ENCODE measurements around the gene UBE2H.
"Not testable (repeated sequence)": the region's sequence is repeated elsewhere in the genome, so short reads cannot be mapped to it uniquely, and the experiment has no call there.

UBE2H gene

DNA sequence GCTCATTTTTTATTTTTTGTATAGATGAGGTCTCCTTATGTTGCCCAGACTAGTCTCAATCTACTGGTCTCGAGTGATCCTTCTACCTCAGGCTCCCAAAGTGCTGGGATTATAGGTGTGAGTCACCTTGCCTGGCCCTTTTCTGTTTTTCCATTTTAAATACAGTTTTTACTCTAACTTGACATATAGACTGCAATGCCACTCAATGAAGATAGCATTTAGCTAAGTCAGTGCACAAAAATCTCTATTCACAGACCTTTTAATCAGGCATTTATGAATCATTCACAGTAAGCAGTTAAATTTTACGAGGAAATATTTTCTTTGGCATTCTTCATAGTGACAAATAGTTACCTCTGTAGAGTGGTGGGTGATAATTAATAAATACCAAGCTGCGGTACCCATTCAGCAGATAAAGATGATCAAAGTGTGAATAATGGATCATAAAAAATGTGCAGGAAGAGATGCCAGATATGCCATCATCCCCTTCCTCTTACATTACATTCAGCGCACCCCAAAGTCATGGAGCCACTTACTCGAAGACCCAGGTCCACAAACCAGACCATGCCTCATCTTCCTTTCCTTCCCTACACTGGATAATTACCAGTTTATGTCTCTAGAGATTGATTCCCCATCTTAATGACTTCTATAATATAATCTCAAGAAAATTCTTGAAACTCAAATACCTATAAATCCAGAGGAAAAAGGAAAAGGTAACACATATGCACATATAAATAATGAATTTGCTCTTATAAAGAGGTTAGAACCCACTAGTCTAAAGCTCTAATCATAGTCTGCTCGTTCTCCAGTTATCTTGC is 56.0 kb downstream of the UBE2H start:
- Histone ChIP-seq H3K9me3 (ENCODE audit: control insufficient read depth, insufficient read depth, low read depth, low read length) (no peaks in the 10 kb centered on the region), H3K4me3 (ENCODE audit: low read depth, low read length) (no peak overlapping the region), H3K36me3 (ENCODE audit: control insufficient read depth in 2 of 2, insufficient read depth in 1 of 2, low read length in 2 of 2) (peaks cover 0 to 3% of the 10 kb centered on the region in 2 experiments; a peak in 2 of 3 replicates), H3K27ac (ENCODE audit: extremely low read depth, low read depth, low read length) (no peak overlapping the region), H3K4me1 (ENCODE audit: control insufficient read depth, insufficient read depth, low read length) (no peaks in the 10 kb centered on the region; the same call in 1 of the 2 replicates)
- POLR2A ChIA-PET = no interaction called here
- CTCF ChIA-PET = interaction anchor here (0.7 kb wide), 1 partner anchor 216 kb away, joined by 3 read pairs; no protein-coding TSS in a partner anchor
- peak; percentile 51; the same call in 1 of the 2 replicates for TF ChIP-seq ZNF660 (tag by site-specific recombination; IDR thresholded peaks at IDR 0.05)
- TF ChIP-seq SP7 (tag by site-specific recombination; IDR thresholded peaks at IDR 0.05) = peak; percentile 32
- TF ChIP-seq BCL11A (tag by site-specific recombination; IDR thresholded peaks at IDR 0.05; ENCODE audit: low read depth) = 0 out of 2 replicates have a peak, but pooled peaks have one; percentile 54
- no peak for TF ChIP-seq IKZF3 (tag by site-specific recombination; IDR thresholded peaks at IDR 0.05)
- no peak for TF ChIP-seq TRIM28 (IDR thresholded peaks at IDR 0.05; ENCODE audit: borderline replicate concordance, low read length)
- TF ChIP-seq ZNF664 (tag by site-specific recombination; IDR thresholded peaks at IDR 0.05) = peak; percentile 82
- TF ChIP-seq, protein P1, sequence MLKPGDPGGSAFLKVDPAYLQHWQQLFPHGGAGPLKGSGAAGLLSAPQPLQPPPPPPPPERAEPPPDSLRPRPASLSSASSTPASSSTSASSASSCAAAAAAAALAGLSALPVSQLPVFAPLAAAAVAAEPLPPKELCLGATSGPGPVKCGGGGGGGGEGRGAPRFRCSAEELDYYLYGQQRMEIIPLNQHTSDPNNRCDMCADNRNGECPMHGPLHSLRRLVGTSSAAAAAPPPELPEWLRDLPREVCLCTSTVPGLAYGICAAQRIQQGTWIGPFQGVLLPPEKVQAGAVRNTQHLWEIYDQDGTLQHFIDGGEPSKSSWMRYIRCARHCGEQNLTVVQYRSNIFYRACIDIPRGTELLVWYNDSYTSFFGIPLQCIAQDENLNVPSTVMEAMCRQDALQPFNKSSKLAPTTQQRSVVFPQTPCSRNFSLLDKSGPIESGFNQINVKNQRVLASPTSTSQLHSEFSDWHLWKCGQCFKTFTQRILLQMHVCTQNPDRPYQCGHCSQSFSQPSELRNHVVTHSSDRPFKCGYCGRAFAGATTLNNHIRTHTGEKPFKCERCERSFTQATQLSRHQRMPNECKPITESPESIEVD (tag by site-specific recombination; IDR thresholded peaks at IDR 0.05) = peak; percentile 83
- TF ChIP-seq, protein P2, sequence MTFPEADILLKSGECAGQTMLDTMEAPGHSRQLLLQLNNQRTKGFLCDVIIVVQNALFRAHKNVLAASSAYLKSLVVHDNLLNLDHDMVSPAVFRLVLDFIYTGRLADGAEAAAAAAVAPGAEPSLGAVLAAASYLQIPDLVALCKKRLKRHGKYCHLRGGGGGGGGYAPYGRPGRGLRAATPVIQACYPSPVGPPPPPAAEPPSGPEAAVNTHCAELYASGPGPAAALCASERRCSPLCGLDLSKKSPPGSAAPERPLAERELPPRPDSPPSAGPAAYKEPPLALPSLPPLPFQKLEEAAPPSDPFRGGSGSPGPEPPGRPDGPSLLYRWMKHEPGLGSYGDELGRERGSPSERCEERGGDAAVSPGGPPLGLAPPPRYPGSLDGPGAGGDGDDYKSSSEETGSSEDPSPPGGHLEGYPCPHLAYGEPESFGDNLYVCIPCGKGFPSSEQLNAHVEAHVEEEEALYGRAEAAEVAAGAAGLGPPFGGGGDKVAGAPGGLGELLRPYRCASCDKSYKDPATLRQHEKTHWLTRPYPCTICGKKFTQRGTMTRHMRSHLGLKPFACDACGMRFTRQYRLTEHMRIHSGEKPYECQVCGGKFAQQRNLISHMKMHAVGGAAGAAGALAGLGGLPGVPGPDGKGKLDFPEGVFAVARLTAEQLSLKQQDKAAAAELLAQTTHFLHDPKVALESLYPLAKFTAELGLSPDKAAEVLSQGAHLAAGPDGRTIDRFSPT (tag by site-specific recombination; IDR thresholded peaks at IDR 0.05) = peak; percentile 42; the same call in 1 of the 2 replicates

DNA sequence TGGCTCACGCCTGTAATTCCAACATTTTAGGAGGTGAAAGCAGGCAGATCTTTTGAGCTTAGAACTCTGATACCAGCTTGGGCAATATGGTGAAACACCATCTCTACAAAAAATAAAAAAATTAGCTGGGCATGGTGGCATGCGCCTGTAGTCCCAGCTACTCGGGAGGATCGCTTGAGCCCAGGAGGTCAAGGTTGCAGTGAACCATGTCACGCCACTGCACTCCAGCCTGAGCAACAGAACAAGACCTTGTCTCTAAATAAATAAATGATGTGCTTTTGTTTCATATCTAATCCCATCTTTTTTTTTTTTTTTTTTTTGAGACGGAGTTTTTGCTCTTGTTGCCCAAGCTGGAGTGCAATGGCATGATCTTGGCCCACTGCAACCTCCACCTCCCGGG is 58.6 kb downstream of the UBE2H start:
- CTCF ChIA-PET = interaction anchor here (0.6 to 0.9 kb wide), 3 partner anchors 21 to 65 kb away, joined by 3 read pairs; no protein-coding TSS in a partner anchor
- H3K4me3 ChIP-seq (ENCODE audit: low read depth, low read length); H3K27ac ChIP-seq (ENCODE audit: extremely low read depth, low read depth, low read length); H3K36me3 ChIP-seq (ENCODE audit: control insufficient read depth in 2 of 2, insufficient read depth in 1 of 2, low read length in 2 of 2); H3K9me3 ChIP-seq (ENCODE audit: control insufficient read depth, insufficient read depth, low read depth, low read length); POLR2A ChIA-PET; H3K4me1 ChIP-seq (ENCODE audit: control insufficient read depth, insufficient read depth, low read length): not testable (repeated sequence)

DNA sequence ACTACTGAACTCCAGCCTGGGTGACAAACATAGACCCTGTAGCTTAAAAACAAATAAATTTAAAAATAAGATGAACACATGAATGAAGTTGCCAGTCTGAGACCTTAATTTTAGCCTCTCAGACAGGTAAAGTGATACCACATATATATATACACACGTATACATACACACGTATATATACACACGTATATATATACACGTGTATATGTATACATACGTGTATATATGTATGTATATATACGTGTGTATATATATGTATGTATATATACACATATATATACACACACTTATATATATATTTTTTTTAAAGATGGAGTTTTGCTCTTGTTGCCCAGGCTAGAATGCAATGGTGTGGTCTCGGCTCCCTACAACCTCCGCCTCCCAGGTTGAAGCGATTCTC is 62.7 kb downstream of the UBE2H start:
- POLR2A ChIA-PET = no interaction called here
- CTCF ChIA-PET = no interaction called here
- no peaks in the 10 kb centered on the region for H3K4me1 ChIP-seq (ENCODE audit: control insufficient read depth, insufficient read depth, low read length)
- H3K9me3 ChIP-seq (ENCODE audit: control insufficient read depth, insufficient read depth, low read depth, low read length) = no peaks in the 10 kb centered on the region
- no peak overlapping the region for H3K27ac ChIP-seq (ENCODE audit: extremely low read depth, low read depth, low read length)
- no peaks in the 10 kb centered on the region; a peak in 1 of 3 replicates for H3K36me3 ChIP-seq (ENCODE audit: control insufficient read depth in 2 of 2, insufficient read depth in 1 of 2, low read length in 2 of 2)
- H3K4me3 ChIP-seq (ENCODE audit: low read depth, low read length) = no peak overlapping the region
- TF ChIP-seq, protein P3, sequence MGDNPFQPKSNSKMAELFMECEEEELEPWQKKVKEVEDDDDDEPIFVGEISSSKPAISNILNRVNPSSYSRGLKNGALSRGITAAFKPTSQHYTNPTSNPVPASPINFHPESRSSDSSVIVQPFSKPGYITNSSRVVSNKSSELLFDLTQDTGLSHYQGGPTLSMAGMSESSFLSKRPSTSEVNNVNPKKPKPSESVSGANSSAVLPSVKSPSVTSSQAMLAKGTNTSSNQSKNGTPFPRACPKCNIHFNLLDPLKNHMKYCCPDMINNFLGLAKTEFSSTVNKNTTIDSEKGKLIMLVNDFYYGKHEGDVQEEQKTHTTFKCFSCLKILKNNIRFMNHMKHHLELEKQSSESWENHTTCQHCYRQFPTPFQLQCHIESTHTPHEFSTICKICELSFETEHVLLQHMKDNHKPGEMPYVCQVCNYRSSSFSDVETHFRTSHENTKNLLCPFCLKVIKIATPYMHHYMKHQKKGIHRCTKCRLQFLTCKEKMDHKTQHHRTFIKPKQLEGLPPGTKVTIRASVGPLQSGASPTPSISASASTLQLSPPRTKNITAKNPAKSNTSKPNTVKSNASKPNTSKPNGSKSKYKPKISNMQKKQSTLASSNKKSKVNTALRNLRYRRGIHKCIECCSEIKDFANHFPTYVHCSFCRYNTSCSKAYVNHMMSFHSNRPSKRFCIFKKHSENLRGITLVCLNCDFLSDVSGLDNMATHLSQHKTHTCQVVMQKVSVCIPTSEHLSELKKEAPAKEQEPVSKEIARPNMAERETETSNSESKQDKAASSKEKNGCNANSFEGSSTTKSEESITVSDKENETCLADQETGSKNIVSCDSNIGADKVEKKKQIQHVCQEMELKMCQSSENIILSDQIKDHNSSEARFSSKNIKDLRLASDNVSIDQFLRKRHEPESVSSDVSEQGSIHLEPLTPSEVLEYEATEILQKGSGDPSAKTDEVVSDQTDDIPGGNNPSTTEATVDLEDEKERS (tag by site-specific recombination; IDR thresholded peaks at IDR 0.05) = no peak
- no peak for TF ChIP-seq ZBTB8A (tag by site-specific recombination; IDR thresholded peaks at IDR 0.05)
- no peak for TF ChIP-seq GLI4 (tag by site-specific recombination; IDR thresholded peaks at IDR 0.05)
- TF ChIP-seq HOXD13 (CRISPR knock-in tag; IDR thresholded peaks at IDR 0.05; ENCODE audit: borderline replicate concordance) = no peak
- TF ChIP-seq, protein P4, sequence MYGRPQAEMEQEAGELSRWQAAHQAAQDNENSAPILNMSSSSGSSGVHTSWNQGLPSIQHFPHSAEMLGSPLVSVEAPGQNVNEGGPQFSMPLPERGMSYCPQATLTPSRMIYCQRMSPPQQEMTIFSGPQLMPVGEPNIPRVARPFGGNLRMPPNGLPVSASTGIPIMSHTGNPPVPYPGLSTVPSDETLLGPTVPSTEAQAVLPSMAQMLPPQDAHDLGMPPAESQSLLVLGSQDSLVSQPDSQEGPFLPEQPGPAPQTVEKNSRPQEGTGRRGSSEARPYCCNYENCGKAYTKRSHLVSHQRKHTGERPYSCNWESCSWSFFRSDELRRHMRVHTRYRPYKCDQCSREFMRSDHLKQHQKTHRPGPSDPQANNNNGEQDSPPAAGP (tag by site-specific recombination; IDR thresholded peaks at IDR 0.05) = no peak
- TF ChIP-seq, protein P5, sequence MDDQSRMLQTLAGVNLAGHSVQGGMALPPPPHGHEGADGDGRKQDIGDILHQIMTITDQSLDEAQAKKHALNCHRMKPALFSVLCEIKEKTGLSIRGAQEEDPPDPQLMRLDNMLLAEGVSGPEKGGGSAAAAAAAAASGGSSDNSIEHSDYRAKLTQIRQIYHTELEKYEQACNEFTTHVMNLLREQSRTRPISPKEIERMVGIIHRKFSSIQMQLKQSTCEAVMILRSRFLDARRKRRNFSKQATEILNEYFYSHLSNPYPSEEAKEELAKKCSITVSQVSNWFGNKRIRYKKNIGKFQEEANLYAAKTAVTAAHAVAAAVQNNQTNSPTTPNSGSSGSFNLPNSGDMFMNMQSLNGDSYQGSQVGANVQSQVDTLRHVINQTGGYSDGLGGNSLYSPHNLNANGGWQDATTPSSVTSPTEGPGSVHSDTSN (CRISPR knock-in tag; IDR thresholded peaks at IDR 0.05) = no peak
- TF ChIP-seq, protein P1 (tag by site-specific recombination; IDR thresholded peaks at IDR 0.05) = no peak
- no peak for TF ChIP-seq ZNF37A (tag by site-specific recombination; IDR thresholded peaks at IDR 0.05)
- TF ChIP-seq YY1 (tag by site-specific recombination; IDR thresholded peaks at IDR 0.05) = no peak
- no peak for TF ChIP-seq ZNF76 (tag by site-specific recombination; IDR thresholded peaks at IDR 0.05; ENCODE audit: borderline replicate concordance, low read depth)
- TF ChIP-seq ZNF274 (IDR thresholded peaks at IDR 0.05; ENCODE audit: low read length) = no peak
- no peak for TF ChIP-seq ZNF274 (tag by site-specific recombination; IDR thresholded peaks at IDR 0.05; ENCODE audit: borderline replicate concordance)

Data from HEK293 (cell line).